MM.1S (cell line): ENCODE results near the gene SLC22A2.

Experiments used
- CTCF ChIP-seq: fragments of 300-600 bp; sonication (generic); IDR thresholded peaks from 2 replicates; pipeline ENCODE4 v1.5.1; 2016; ENCODE audit warnings: antibody characterized with exemption, low read length, mixed read lengths
- EZH2 ChIP-seq: fragments of 300-600 bp; sonication (generic); optimal IDR thresholded peaks from 2 replicates; pipeline ENCODE3; 2017; ENCODE audit warnings: low read depth, mild to moderate bottlenecking, antibody characterized with exemption, low read length, mixed read lengths

GRCh38 chr6:160293844-160294243 is 35.2 kb upstream of the SLC22A2 start:
- TF ChIP-seq EZH2 (no peak), CTCF (no peak)
